H9 (cell line): ENCODE data around the gene PLXNA4. TPM values are rescaled to one million over a fixed set of nuclear protein-coding genes. Genes with fewer than 3 reads are reported as not detected.
A peak's percentile ranks its signal among the peaks of the same experiment; 100 is the strongest.

ENCODE experiments used
- DNase-seq: peaks from one replicate; pipeline ENCODE4 v3.0.0-alpha.2; 2017
- H2AFZ ChIP-seq: one replicate; pipeline ENCODE4 v1.6.1; 2013; ENCODE audit warnings: mild to moderate bottlenecking, low read length, control low read depth, moderate library complexity
- H2AK5ac ChIP-seq: 2 replicates; pipeline ENCODE4 v1.6.1; 2013; ENCODE audit warnings: low read length, control low read depth, mixed read lengths; ENCODE audit not compliant: insufficient read length
- H2BK120ac ChIP-seq: one replicate; pipeline ENCODE4 v1.6.1; 2013; ENCODE audit warnings: low read depth, mild to moderate bottlenecking, low read length, control low read depth, inconsistent platforms; ENCODE audit not compliant: poor library complexity, severe bottlenecking
- H2BK12ac ChIP-seq: 2 replicates; pipeline ENCODE4 v1.6.1; 2013; ENCODE audit warnings: low read length, control low read depth, mixed read lengths, low read depth; ENCODE audit not compliant: insufficient read length
- H2BK15ac ChIP-seq: 2 replicates; pipeline ENCODE4 v1.6.1; 2013; ENCODE audit warnings: low read depth, low read length, control low read depth
- H2BK20ac ChIP-seq: one replicate; pipeline ENCODE4 v1.6.1; 2013; ENCODE audit warnings: low read depth, mild to moderate bottlenecking, low read length, control low read depth, inconsistent platforms; ENCODE audit not compliant: poor library complexity, severe bottlenecking
- H2BK5ac ChIP-seq: 2 replicates; pipeline ENCODE4 v1.6.1; 2013; ENCODE audit warnings: low read length, control low read depth, mixed read lengths; ENCODE audit not compliant: insufficient read length
- H3K14ac ChIP-seq: 2 replicates; pipeline ENCODE4 v1.6.1; 2013; ENCODE audit warnings: low read length, control low read depth; ENCODE audit not compliant: insufficient read depth
- H3K18ac ChIP-seq: 2 replicates; pipeline ENCODE4 v1.6.1; 2013; ENCODE audit warnings: low read depth, mild to moderate bottlenecking, mixed read lengths, low read length, control low read depth; ENCODE audit not compliant: insufficient read length
- H3K23ac ChIP-seq: 2 replicates; pipeline ENCODE4 v1.6.1; 2013; ENCODE audit warnings: low read length, control low read depth, mixed read lengths, low read depth; ENCODE audit not compliant: insufficient read length
- H3K23me2 ChIP-seq: 2 replicates; pipeline ENCODE4 v1.6.1; 2013; ENCODE audit warnings: low read depth, mild to moderate bottlenecking, mixed read lengths, low read length, control low read depth; ENCODE audit not compliant: insufficient read length, poor library complexity, severe bottlenecking
- H3K27ac ChIP-seq: 2 replicates; pipeline ENCODE4 v1.5.1; 2013; ENCODE audit warnings: low read length, control low read depth, mixed read lengths, low read depth; ENCODE audit not compliant: insufficient read length
- H3K27me3 ChIP-seq: 2 replicates; pipeline ENCODE4 v1.6.1; 2013; ENCODE audit warnings: low read length, control low read depth, inconsistent platforms; ENCODE audit not compliant: insufficient read depth
- H3K4ac ChIP-seq: 2 replicates; pipeline ENCODE4 v1.6.1; 2013; ENCODE audit warnings: low read depth, mild to moderate bottlenecking, control low read depth, inconsistent platforms, low read length, moderate library complexity
- H3K4me1 ChIP-seq: 2 replicates; pipeline ENCODE4 v1.6.1; 2013; ENCODE audit warnings: low read length, control low read depth, inconsistent platforms; ENCODE audit not compliant: insufficient read depth
- H3K4me2 ChIP-seq: 2 replicates; pipeline ENCODE4 v1.6.1; 2013; ENCODE audit warnings: low read length, control low read depth, mixed read lengths; ENCODE audit not compliant: insufficient read length, insufficient read depth
- H3K56ac ChIP-seq: 2 replicates; pipeline ENCODE4 v1.6.1; 2013; ENCODE audit warnings: low read depth, mild to moderate bottlenecking, mixed read lengths, low read length, control low read depth; ENCODE audit not compliant: insufficient read length
- H3K79me1 ChIP-seq: 2 replicates; pipeline ENCODE4 v1.6.1; 2013; ENCODE audit warnings: low read depth, mild to moderate bottlenecking, moderate library complexity, low read length, control low read depth, inconsistent platforms; ENCODE audit not compliant: insufficient read depth, poor library complexity, severe bottlenecking
- H3K79me2 ChIP-seq: 2 replicates; pipeline ENCODE4 v1.6.1; 2013; ENCODE audit warnings: low read length, control low read depth, inconsistent platforms; ENCODE audit not compliant: insufficient read depth
- H3K9ac ChIP-seq: 2 replicates; pipeline ENCODE4 v1.6.1; 2013; ENCODE audit warnings: low read length, control low read depth, mixed read lengths; ENCODE audit not compliant: insufficient read length; ENCODE audit errors: extremely low read depth
- H3K9me3 ChIP-seq: one replicate; pipeline ENCODE4 v1.6.1; 2013; ENCODE audit warnings: low read depth, low read length, inconsistent platforms; ENCODE audit not compliant: control insufficient read depth
- H3T11ph ChIP-seq: one replicate; pipeline ENCODE4 v1.6.1; 2013; ENCODE audit warnings: mild to moderate bottlenecking, low read length, control low read depth, inconsistent platforms
- H4K20me1 ChIP-seq: one replicate; pipeline ENCODE4 v1.6.1; 2013; ENCODE audit not compliant: control insufficient read depth, insufficient read length, insufficient read depth
- H4K5ac ChIP-seq: 2 replicates; pipeline ENCODE4 v1.6.1; 2013; ENCODE audit warnings: low read depth, mild to moderate bottlenecking, mixed read lengths, low read length, control low read depth; ENCODE audit not compliant: insufficient read length
- H4K8ac ChIP-seq: replicated peaks from 2 replicates; pipeline ENCODE4 v1.6.1; 2013; ENCODE audit warnings: low read length, control low read depth, mixed read lengths, low read depth; ENCODE audit not compliant: insufficient read length
- H4K91ac ChIP-seq: 2 replicates; pipeline ENCODE4 v1.6.1; 2013; ENCODE audit warnings: low read depth, mild to moderate bottlenecking, moderate library complexity, mixed read lengths, low read length, control low read depth; ENCODE audit not compliant: insufficient read length
- H3K27ac Mint-ChIP-seq, 3 experiments: 2 replicates in 2 of 3; 3 replicates in 1 of 3; pipeline ENCODE4 v1.8.0; 2020 to 2021; ENCODE audit warnings: mixed read lengths in 3 of 3, mild to moderate bottlenecking in 1 of 3, moderate library complexity in 1 of 3
- H3K27me3 Mint-ChIP-seq: 2 replicates; pipeline ENCODE4 v1.8.0; 2021; ENCODE audit warnings: low read depth, mild to moderate bottlenecking, moderate library complexity, mixed read lengths
- H3K36me3 Mint-ChIP-seq, 3 experiments: 2 replicates in 2 of 3; 3 replicates in 1 of 3; pipeline ENCODE4 v1.8.0; 2020 to 2021; ENCODE audit warnings: low read depth in 3 of 3, mixed read lengths in 3 of 3; ENCODE audit not compliant: insufficient read depth in 1 of 3
- H3K4me1 Mint-ChIP-seq, 2 experiments: 2 replicates each; pipeline ENCODE4 v1.8.0; 2020; ENCODE audit warnings: mixed read lengths in 2 of 2
- H3K4me3 Mint-ChIP-seq, 2 experiments: 2 replicates in 1 of 2; 3 replicates in 1 of 2; pipeline ENCODE4 v1.8.0; 2020 to 2021; ENCODE audit warnings: mild to moderate bottlenecking in 2 of 2, mixed read lengths in 2 of 2, moderate library complexity in 1 of 2
- H3K9me3 Mint-ChIP-seq, 2 experiments: 2 replicates in 1 of 2; 3 replicates in 1 of 2; pipeline ENCODE4 v1.8.0; 2020; ENCODE audit warnings: mild to moderate bottlenecking in 2 of 2, mixed read lengths in 2 of 2, moderate library complexity in 1 of 2
- WGBS: extraction: QIAGEN DNeasy Blood & Tissue Kit; methylation state at CpG from one replicate; pipeline ENCODE4 v1.1.7; 2013; ENCODE audit warnings: missing lambda C conversion rate, low lambda C conversion rate, mixed read lengths; ENCODE audit not compliant: insufficient read length; ENCODE audit errors: extremely low coverage; 5-methylcytosine and 5-hydroxymethylcytosine counted together
- total RNA-seq: library from RNA; stranded (reverse); gene quantifications from 2 replicates; pipeline ENCODE4 v1.2.1, GENCODE V29; 2021
- TF ChIP-seq, protein P1 (sequence below): fragments of 200-600 bp; sonication (generic); conservative IDR thresholded peaks from 3 replicates; pipeline ENCODE4 v1.8.0; 2021; ENCODE audit warnings: antibody characterized with exemption, mild to moderate bottlenecking

The PLXNA4 gene
- total RNA-seq, 1 experiment from 2014 or later: 0.35 TPM

GRCh38 chr7:132154695-132155471 is 421.4 kb downstream of the PLXNA4 start:
- H4K5ac ChIP-seq: no peak overlapping the region
- no peak overlapping the region for H2BK5ac ChIP-seq
- H4K8ac ChIP-seq: no peak overlapping the region
- no peaks in the 10 kb centered on the region; the same call in 1 of the 2 replicates for H3K27me3 ChIP-seq
- TF ChIP-seq, protein P1, sequence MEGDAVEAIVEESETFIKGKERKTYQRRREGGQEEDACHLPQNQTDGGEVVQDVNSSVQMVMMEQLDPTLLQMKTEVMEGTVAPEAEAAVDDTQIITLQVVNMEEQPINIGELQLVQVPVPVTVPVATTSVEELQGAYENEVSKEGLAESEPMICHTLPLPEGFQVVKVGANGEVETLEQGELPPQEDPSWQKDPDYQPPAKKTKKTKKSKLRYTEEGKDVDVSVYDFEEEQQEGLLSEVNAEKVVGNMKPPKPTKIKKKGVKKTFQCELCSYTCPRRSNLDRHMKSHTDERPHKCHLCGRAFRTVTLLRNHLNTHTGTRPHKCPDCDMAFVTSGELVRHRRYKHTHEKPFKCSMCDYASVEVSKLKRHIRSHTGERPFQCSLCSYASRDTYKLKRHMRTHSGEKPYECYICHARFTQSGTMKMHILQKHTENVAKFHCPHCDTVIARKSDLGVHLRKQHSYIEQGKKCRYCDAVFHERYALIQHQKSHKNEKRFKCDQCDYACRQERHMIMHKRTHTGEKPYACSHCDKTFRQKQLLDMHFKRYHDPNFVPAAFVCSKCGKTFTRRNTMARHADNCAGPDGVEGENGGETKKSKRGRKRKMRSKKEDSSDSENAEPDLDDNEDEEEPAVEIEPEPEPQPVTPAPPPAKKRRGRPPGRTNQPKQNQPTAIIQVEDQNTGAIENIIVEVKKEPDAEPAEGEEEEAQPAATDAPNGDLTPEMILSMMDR: no peak
- H3K79me2 ChIP-seq: no peaks in the 10 kb centered on the region
- H3K56ac ChIP-seq: no peak overlapping the region
- Mint-ChIP-seq H3K27me3 (peaks cover 19% of the 10 kb centered on the region), H3K36me3 (peaks cover 0 to 2% (median 0%) of the 10 kb centered on the region in 3 experiments; a peak in 1 of 7 replicates), H3K9me3 (no peaks in the 10 kb centered on the region), H3K4me3 (no peak overlapping the region), H3K27ac (peak overlapping the region in 1 of 3 experiments; percentile 8; a peak in 2 of 7 replicates), H3K4me1 (peaks cover 20 to 33% of the 10 kb centered on the region in 2 experiments)
- H3K14ac ChIP-seq: no peak overlapping the region
- no peaks in the 10 kb centered on the region; the same call in 1 of the 2 replicates for H3K4me1 ChIP-seq
- no peaks in the 10 kb centered on the region for H3K23me2 ChIP-seq
- H3K23ac ChIP-seq: no peak overlapping the region
- no peak overlapping the region for H2BK12ac ChIP-seq
- H2BK15ac ChIP-seq: no peak overlapping the region
- H3K18ac ChIP-seq: no peak overlapping the region
- H3K9ac ChIP-seq: no peak overlapping the region
- no peak overlapping the region for H3T11ph ChIP-seq
- no peaks in the 10 kb centered on the region for H3K9me3 ChIP-seq
- no peak overlapping the region for H3K4me2 ChIP-seq
- H2BK120ac ChIP-seq: no peak overlapping the region
- H4K20me1 ChIP-seq: no peaks in the 10 kb centered on the region
- H2BK20ac ChIP-seq: no peak overlapping the region
- no peak overlapping the region for H2AFZ ChIP-seq
- H3K4ac ChIP-seq: no peak overlapping the region
- H3K27ac ChIP-seq: no peak overlapping the region
- no peak for DNase-seq
- no peak overlapping the region for H2AK5ac ChIP-seq
- WGBS: no CpG with 5 or more reads among the region's 8 CpGs
- no peak overlapping the region for H4K91ac ChIP-seq
- no peaks in the 10 kb centered on the region for H3K79me1 ChIP-seq
